Measurements from ENCODE around the gene VWA8. TPM values are rescaled to one million over a fixed set of nuclear protein-coding genes. Genes with fewer than 3 reads are reported as not detected.
"Not testable (repeated sequence)": the region's sequence is repeated elsewhere in the genome, so short reads cannot be mapped to it uniquely, and the experiment has no call there.

The VWA8 gene
- total RNA-seq, 4 donors from 2014 or later: 27.7 to 47.7 (median 39.5) TPM

- TF ChIP-seq POLR2A (IDR thresholded peaks at IDR 0.05) (no peak), CTCF (IDR thresholded peaks at IDR 0.05) (no peak)
These were observed 338.2 kb downstream of the VWA8 start for GRCh38 chr13:41622432-41623429.

GRCh38 chr13:41621716-41622431 is 339.0 kb downstream of the VWA8 start:
- no peak overlapping the region for H3K4me3 ChIP-seq
- no peaks in the 10 kb centered on the region for H3K27me3 ChIP-seq
- H3K27ac ChIP-seq: no peak overlapping the region
- no peak for DNase-seq
- TF ChIP-seq POLR2A (IDR thresholded peaks at IDR 0.05): no peak
- no peak for TF ChIP-seq CTCF (IDR thresholded peaks at IDR 0.05)
- no peaks in the 10 kb centered on the region for H3K36me3 ChIP-seq
- no peaks in the 10 kb centered on the region for H3K4me1 ChIP-seq
- no peaks in the 10 kb centered on the region for H3K9me3 ChIP-seq

More at GRCh38 chr13:41622432-41623429, 338.2 kb downstream of the VWA8 start:
- no peak overlapping the region for H3K4me3 ChIP-seq
- H3K4me1 ChIP-seq: no peaks in the 10 kb centered on the region
- H3K36me3 ChIP-seq: no peaks in the 10 kb centered on the region
- no peaks in the 10 kb centered on the region for H3K27me3 ChIP-seq
- no peak overlapping the region for H3K27ac ChIP-seq
- H3K9me3 ChIP-seq: no peaks in the 10 kb centered on the region
- DNase-seq: no peak

- not testable (repeated sequence) for H3K27ac ChIP-seq, DNase-seq, H3K9me3 ChIP-seq, H3K27me3 ChIP-seq, H3K36me3 ChIP-seq, H3K4me1 ChIP-seq, H3K4me3 ChIP-seq
These were observed 343.3 kb downstream of the VWA8 start for GRCh38 chr13:41617633-41618032.

GRCh38 chr13:41616151-41616550 is 344.8 kb downstream of the VWA8 start:
- H3K27me3 ChIP-seq: no peaks in the 10 kb centered on the region
- H3K9me3 ChIP-seq: no peaks in the 10 kb centered on the region
- H3K36me3 ChIP-seq: peaks cover 0 to 8% (median 0%) of the 10 kb centered on the region in 3 donors
- H3K4me1 ChIP-seq: no peaks in the 10 kb centered on the region
- no peak overlapping the region for H3K4me3 ChIP-seq
- H3K27ac ChIP-seq: no peak overlapping the region
- TF ChIP-seq CTCF (IDR thresholded peaks at IDR 0.05) (no peak), POLR2A (IDR thresholded peaks at IDR 0.05) (no peak)
- DNase-seq: no peak

- DNase-seq: no peak
These were observed 345.4 kb downstream of the VWA8 start for GRCh38 chr13:41615528-41615855.

More at GRCh38 chr13:41615528-41615855, 345.4 kb downstream of the VWA8 start:
- TF ChIP-seq CTCF (IDR thresholded peaks at IDR 0.05) (no peak), POLR2A (IDR thresholded peaks at IDR 0.05) (no peak)
- Histone ChIP-seq H3K36me3 (peaks cover 0 to 15% (median 0%) of the 10 kb centered on the region in 3 donors), H3K4me3 (no peak overlapping the region), H3K27me3 (no peaks in the 10 kb centered on the region), H3K9me3 (no peaks in the 10 kb centered on the region), H3K27ac (no peak overlapping the region), H3K4me1 (no peaks in the 10 kb centered on the region)
